ENCODE data around the gene RNF213. TPM values are rescaled to one million over a fixed set of nuclear protein-coding genes. Genes with fewer than 3 reads are reported as not detected.
"Not testable (repeated sequence)": the region's sequence is repeated elsewhere in the genome, so short reads cannot be mapped to it uniquely, and the experiment has no call there.

Gene RNF213
- total and polyA plus RNA-seq, 10 of the 15 experiments (the other 5 are each of a cell fraction or from before 2014, with no cell fraction given), result 18.6 to 145 (median 65.8) TPM

DNA sequence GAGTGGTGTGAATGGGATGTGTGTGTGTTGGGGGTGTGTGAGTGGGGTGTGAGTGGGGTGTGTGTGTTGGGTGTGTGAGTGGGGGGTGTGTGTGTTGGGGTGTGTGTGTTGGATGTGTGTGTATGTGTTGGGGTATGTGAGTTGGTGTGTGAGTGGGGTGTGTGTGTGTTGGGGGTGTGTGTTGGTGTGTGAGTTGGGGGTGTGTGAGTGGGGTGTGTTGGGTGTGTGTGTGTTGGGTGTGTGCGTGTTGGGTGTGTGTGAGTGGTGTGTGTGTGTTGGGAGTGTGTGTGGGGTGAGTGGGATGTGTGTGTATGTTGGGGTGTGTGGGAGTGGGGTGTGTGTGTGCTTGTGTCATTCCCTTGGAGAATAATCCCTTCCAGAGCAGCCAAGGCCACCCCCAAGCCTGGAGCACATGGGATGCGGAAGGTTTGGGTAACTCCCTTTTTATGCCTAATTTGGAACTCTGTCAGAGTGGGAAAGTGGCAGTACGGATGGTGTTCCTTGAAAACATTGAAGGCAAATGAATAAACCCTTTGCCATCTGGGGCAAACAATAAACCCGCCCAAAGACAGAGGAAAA lies 14.3 kb downstream of the RNF213 start:
- POLR2A ChIA-PET, result no interaction called here
- BruUV-seq (replicated peaks), result no TSS peak
- CTCF ChIA-PET, result no interaction called here

DNA sequence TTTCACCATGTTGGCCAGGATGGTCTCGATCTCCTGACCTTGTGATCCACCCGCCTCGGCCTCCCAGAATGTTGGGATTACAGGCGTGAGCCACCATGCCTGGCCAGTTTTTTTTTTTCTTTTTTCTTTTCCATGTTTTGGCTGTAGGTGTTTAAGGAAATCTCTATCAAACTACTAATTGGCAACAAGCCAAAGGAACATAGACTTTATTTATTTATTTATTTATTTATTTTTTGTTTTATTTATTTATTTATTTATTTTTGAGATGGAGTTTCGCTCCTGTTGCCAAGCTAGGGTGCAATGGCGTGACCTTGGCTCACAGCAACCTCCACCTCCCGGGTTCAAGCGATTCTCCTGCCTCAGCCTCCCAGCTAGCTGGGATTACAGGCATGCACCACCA lies 15.2 kb downstream of the RNF213 start:
- H4K20me1 ChIP-seq (ENCODE audit: control insufficient read depth, insufficient read depth); H3K9me3 ChIP-seq (replicated peaks; ENCODE audit: control insufficient read depth, insufficient read depth, low read length); intact Hi-C loops (cut with micrococcal nuclease; ENCODE audit: unreplicated experiment); H2AFZ ChIP-seq (ENCODE audit: control insufficient read depth, low read depth, low read length); CTCF ChIA-PET; in situ Hi-C loops (cut with MboI); BruUV-seq (replicated peaks); FAIRE-seq; POLR2A ChIA-PET; ATAC-seq; H3K27me3 ChIP-seq (replicated peaks in 1 of 2; ENCODE audit: control insufficient read depth in 2 of 2, insufficient read depth in 2 of 2, low read length in 1 of 2); DNase-seq (ENCODE audit: low read depth, low spot score); H3K4me1 ChIP-seq (ENCODE audit: control insufficient read depth, insufficient read depth, low read length); H3K9ac ChIP-seq (ENCODE audit: control insufficient read depth, insufficient read depth, low read length); SMC1A ChIA-PET (ENCODE audit: uncharacterized antibody, unreplicated experiment); RAD21 ChIA-PET (ENCODE audit: unreplicated experiment); H3K4me2 ChIP-seq (ENCODE audit: control insufficient read depth, insufficient read depth); H3K4me3 ChIP-seq; H3K79me2 ChIP-seq (ENCODE audit: control insufficient read depth, insufficient read depth, low read length); H3K27ac ChIP-seq (ENCODE audit: control insufficient read depth, insufficient read depth): not testable (repeated sequence)
- peaks cover 18 to 27% of the 10 kb centered on the region in 2 experiments; a peak in 3 of 4 replicates for H3K36me3 ChIP-seq (ENCODE audit: control insufficient read depth in 2 of 2, insufficient read depth in 2 of 2, low read length in 1 of 2)
- WGBS (ENCODE audit: insufficient coverage, insufficient replicate concordance, low lambda C conversion rate, missing lambda C conversion rate), result 100% methylated on average over 8 of the region's 8 CpGs

More for the DNA sequence above, 14.3 kb downstream of the RNF213 start:
- Histone ChIP-seq H3K4me3 (no peak overlapping the region), H3K27ac (ENCODE audit: control insufficient read depth, insufficient read depth) (no peak overlapping the region), H3K4me1 (ENCODE audit: control insufficient read depth, insufficient read depth, low read length) (no peaks in the 10 kb centered on the region), H3K36me3 (ENCODE audit: control insufficient read depth in 2 of 2, insufficient read depth in 2 of 2, low read length in 1 of 2) (peaks cover 10 to 26% of the 10 kb centered on the region in 2 experiments; a peak in 3 of 4 replicates), H3K9me3 (replicated peaks; ENCODE audit: control insufficient read depth, insufficient read depth, low read length) (no peaks in the 10 kb centered on the region; the same call in 2 of the 3 replicates), H4K20me1 (ENCODE audit: control insufficient read depth, insufficient read depth) (no peaks in the 10 kb centered on the region; the same call in none of the 2 replicates), H3K79me2 (ENCODE audit: control insufficient read depth, insufficient read depth, low read length) (peaks cover 14% of the 10 kb centered on the region), H3K27me3 (replicated peaks in 1 of 2; ENCODE audit: control insufficient read depth in 2 of 2, insufficient read depth in 2 of 2, low read length in 1 of 2) (no peaks in the 10 kb centered on the region), H3K9ac (ENCODE audit: control insufficient read depth, insufficient read depth, low read length) (no peak overlapping the region), H3K4me2 (ENCODE audit: control insufficient read depth, insufficient read depth) (no peak overlapping the region), H2AFZ (ENCODE audit: control insufficient read depth, low read depth, low read length) (no peak overlapping the region)
- DNase-seq (ENCODE audit: low read depth, low spot score) (no peak), ATAC-seq (no peak), FAIRE-seq (no peak)
- WGBS (ENCODE audit: insufficient coverage, insufficient replicate concordance, low lambda C conversion rate, missing lambda C conversion rate), result 99% methylated on average over 4 of the region's 4 CpGs
- RAD21 ChIA-PET (ENCODE audit: unreplicated experiment), result no interaction called here
- in situ Hi-C loops (cut with MboI) (no loop called here), intact Hi-C loops (cut with micrococcal nuclease; ENCODE audit: unreplicated experiment) (no loop called here)
- TF ChIP-seq FOS (IDR thresholded peaks at IDR 0.05; ENCODE audit: borderline replicate concordance, extremely low read depth, insufficient read length) (no peak), HCFC1 (IDR thresholded peaks at IDR 0.05; ENCODE audit: low read length) (no peak), POLR2AphosphoS5 (IDR thresholded peaks at IDR 0.05; ENCODE audit: low read length) (no peak), RAD21 (IDR thresholded peaks at IDR 0.05; ENCODE audit: insufficient read depth, low read depth, low read length) (no peak), IRF4 (IDR thresholded peaks at IDR 0.05; ENCODE audit: low read depth, low read length) (no peak), RUNX3 (IDR thresholded peaks at IDR 0.05; ENCODE audit: low read length) (no peak), SREBF2 (IDR thresholded peaks at IDR 0.05; ENCODE audit: low read length) (no peak), WRNIP1 (IDR thresholded peaks at IDR 0.05; ENCODE audit: borderline replicate concordance, low read depth, low read length) (no peak), NFIC (IDR thresholded peaks at IDR 0.05; ENCODE audit: low read depth, low read length) (no peak), MTA2 (IDR thresholded peaks at IDR 0.05; ENCODE audit: low read depth) (no peak), GATAD2B (conservative IDR thresholded peaks at IDR 0.05; ENCODE audit: low read depth) (no peak), SMARCA5 (IDR thresholded peaks at IDR 0.05) (no peak), HDGF (IDR thresholded peaks at IDR 0.05) (no peak), YY1 (IDR thresholded peaks at IDR 0.05; ENCODE audit: low read depth, low read length) (no peak)
- TF ChIP-seq, protein P1, sequence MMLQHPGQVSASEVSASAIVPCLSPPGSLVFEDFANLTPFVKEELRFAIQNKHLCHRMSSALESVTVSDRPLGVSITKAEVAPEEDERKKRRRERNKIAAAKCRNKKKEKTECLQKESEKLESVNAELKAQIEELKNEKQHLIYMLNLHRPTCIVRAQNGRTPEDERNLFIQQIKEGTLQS (IDR thresholded peaks at IDR 0.05; ENCODE audit: borderline replicate concordance, extremely low read depth, low read depth, low read length), result no peak
- TF ChIP-seq, protein P2, sequence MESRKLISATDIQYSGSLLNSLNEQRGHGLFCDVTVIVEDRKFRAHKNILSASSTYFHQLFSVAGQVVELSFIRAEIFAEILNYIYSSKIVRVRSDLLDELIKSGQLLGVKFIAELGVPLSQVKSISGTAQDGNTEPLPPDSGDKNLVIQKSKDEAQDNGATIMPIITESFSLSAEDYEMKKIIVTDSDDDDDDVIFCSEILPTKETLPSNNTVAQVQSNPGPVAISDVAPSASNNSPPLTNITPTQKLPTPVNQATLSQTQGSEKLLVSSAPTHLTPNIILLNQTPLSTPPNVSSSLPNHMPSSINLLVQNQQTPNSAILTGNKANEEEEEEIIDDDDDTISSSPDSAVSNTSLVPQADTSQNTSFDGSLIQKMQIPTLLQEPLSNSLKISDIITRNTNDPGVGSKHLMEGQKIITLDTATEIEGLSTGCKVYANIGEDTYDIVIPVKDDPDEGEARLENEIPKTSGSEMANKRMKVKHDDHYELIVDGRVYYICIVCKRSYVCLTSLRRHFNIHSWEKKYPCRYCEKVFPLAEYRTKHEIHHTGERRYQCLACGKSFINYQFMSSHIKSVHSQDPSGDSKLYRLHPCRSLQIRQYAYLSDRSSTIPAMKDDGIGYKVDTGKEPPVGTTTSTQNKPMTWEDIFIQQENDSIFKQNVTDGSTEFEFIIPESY (IDR thresholded peaks at IDR 0.05), result no peak
- SMC1A ChIA-PET (ENCODE audit: uncharacterized antibody, unreplicated experiment), result no interaction called here

Measured in GM12878 (cell line).